Epithelial cell of proximal tubule (primary cell): ENCODE data around the gene IQCK. TPM values are rescaled to one million over a fixed set of nuclear protein-coding genes. Genes with fewer than 3 reads are reported as not detected.

Experiments used
- DNase-seq: peaks from one replicate; pipeline ENCODE4 v3.0.0-alpha.2; 2011; ENCODE audit warnings: low read depth
- H3K4me3 ChIP-seq: 2 replicates; pipeline ENCODE4 v1.5.1; 2011; ENCODE audit warnings: low read depth, mild to moderate bottlenecking, low read length
- CTCF ChIP-seq: conservative IDR thresholded peaks from 2 replicates; pipeline ENCODE4 v1.5.1; 2012; ENCODE audit warnings: low read depth, mild to moderate bottlenecking, low read length
- total RNA-seq: library from RNA; depleted of rRNA; stranded (reverse); fragments of >200 nt; gene quantifications from 2 replicates; pipeline ENCODE4 v1.2.3, GENCODE V29; 2015

The IQCK gene
- total RNA-seq, 1 donor from 2014 or later, result 10.0 TPM

- no peak for TF ChIP-seq CTCF
- H3K4me3 ChIP-seq, result no peak overlapping the region
- DNase-seq, result no peak
Observed at GRCh38 chr16:19745286-19746010, 27.4 kb downstream of the IQCK start.

GRCh38 chr16:19746561-19746960, 28.5 kb downstream of the IQCK start:
- DNase-seq, result no peak
- no peak for TF ChIP-seq CTCF
- no peak overlapping the region for H3K4me3 ChIP-seq

GRCh38 chr16:19748389-19749168, 30.5 kb downstream of the IQCK start:
- no peak for DNase-seq
- no peak for TF ChIP-seq CTCF

GRCh38 chr16:19749571-19750080, 31.6 kb downstream of the IQCK start:
- DNase-seq, result no peak
- TF ChIP-seq CTCF, result no peak
- no peak overlapping the region for H3K4me3 ChIP-seq

More at GRCh38 chr16:19748389-19749168, 30.5 kb downstream of the IQCK start:
- no peak overlapping the region for H3K4me3 ChIP-seq

DNA sequence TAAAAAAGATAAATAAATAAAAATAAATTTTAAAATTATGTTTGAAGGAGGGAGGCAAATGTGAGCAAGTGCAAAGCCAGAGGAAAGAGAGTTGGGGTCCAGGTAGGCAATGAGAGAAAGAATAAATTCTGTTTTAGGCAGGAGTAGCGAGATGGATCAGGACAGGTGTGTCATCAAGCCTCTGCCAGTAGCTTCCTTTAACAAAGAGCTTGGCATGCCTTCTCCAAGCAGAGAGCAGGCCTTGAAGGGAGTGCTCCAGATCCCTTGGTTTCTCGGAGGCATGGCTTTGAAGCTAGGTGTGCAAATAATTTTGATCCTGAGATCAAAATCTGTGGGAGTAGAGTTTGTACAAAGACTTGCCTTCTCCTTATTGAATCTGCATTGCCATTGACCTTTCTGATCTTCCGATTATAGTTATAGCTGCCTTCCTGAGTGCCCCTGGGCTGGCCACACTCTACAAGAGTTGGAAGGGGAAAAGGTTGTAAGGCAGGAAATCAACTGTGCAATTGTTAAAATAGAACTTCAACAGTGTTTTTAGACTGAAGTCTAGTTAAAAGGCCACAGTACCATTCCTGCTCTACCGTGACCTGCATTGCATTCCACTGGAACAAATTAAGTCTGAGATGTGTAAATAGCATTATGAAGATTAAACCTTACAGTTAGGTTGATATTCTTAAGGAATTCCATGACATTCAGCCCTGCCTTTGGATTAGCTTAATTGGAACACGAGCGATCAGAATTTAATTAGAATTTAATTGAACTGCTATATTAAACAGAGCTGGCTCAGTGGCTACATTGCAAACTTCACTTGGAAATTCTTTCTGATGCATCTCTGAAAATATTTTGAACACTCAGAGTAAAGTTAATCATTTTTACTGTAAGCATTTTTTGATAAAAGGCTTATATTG, 33.7 kb downstream of the IQCK start:
- DNase-seq, result no peak
- no peak overlapping the region for H3K4me3 ChIP-seq
- no peak for TF ChIP-seq CTCF

DNA sequence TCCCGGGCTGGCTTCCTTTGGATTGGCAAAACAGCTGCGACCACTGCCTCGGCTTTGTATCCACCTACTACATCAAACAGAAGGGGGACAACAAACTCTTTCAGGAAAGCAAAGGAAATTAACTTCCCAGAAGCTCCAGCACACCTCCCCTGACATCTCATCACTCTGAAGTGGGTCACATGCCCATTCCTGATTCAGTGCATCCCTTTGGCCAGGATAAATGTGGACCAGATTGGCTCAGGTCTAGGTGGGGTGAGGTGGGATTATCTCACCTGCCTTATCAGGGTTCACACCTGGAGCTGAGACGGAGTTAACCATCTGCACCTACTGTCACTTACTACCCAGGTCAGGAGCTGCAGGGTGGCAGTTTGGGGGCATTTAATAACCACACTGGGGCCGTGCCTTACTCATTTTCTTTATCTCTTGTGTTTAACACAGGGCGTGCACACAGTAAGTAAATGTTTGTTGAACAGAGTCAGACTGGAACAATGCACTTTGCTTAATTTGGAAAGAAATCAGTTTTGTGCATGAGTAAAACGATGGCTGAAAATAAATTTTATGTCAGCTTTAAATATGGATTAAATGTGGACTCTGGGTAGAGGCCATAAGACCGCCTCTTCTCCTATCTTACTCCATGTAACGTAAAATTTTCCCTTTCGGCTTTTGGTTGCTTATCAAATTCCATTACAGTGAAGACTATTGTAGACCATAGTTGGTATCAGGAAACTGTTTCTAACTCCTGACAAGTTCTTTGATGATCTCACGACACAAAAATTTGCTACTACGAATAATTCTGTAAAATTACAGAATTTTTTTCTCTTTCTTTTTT, 36.0 kb downstream of the IQCK start:
- no peak overlapping the region for H3K4me3 ChIP-seq
- TF ChIP-seq CTCF, result no peak
- DNase-seq, result no peak
